ENCODE data around the gene SETD3.

GRCh38 chr14:99426265-99426664, 54.4 kb downstream of the SETD3 start:
- TF ChIP-seq CTCF (IDR thresholded peaks at IDR 0.05) (no peak), POLR2A (IDR thresholded peaks at IDR 0.05) (no peak)
